SKM-1 treated with dmso at 0.1 percent for 144 hours (cell line): ENCODE results near the gene KIF1B.

Source experiments
- DNase-seq: peaks from one replicate; lab custom pipeline; 2025; ENCODE audit not compliant: unreplicated experiment; lab: John Stamatoyannopoulos, UW

Gene KIF1B

GRCh38 chr1:10209905-10210810 lies at the start of gene KIF1B:
Gene KIF1B, plus strand, starts transcription at chr1:10210570. Its CDS starts 21,759 bp downstream, at chr1:10232329.
- DNase-seq: peak; percentile 97

GRCh38 chr1:10160907-10161490 lies 49.4 kb upstream of the KIF1B start:
- no peak for DNase-seq

GRCh38 chr1:10161541-10162290 lies 48.7 kb upstream of the KIF1B start:
- no peak for DNase-seq

GRCh38 chr1:10168912-10169514 lies 41.4 kb upstream of the KIF1B start:
- no peak for DNase-seq

- no peak for DNase-seq
These were observed 40.2 kb upstream of the KIF1B start for GRCh38 chr1:10170239-10170574.

GRCh38 chr1:10171105-10171767 lies 39.1 kb upstream of the KIF1B start:
- DNase-seq: no peak

GRCh38 chr1:10171995-10172669 lies 38.2 kb upstream of the KIF1B start:
- no peak for DNase-seq

GRCh38 chr1:10173582-10173981 lies 36.8 kb upstream of the KIF1B start:
- DNase-seq: no peak

- DNase-seq: no peak
These were observed 32.5 kb upstream of the KIF1B start for GRCh38 chr1:10177876-10178275.

- DNase-seq: no peak
These were observed 31.6 kb upstream of the KIF1B start for GRCh38 chr1:10178597-10179405.

GRCh38 chr1:10179406-10180091 lies 30.8 kb upstream of the KIF1B start:
- DNase-seq: no peak

- no peak for DNase-seq
These were observed 29.2 kb upstream of the KIF1B start for GRCh38 chr1:10181154-10181553.

- DNase-seq: peak; percentile 5
These were observed 24.6 kb upstream of the KIF1B start for GRCh38 chr1:10185759-10186158.

GRCh38 chr1:10186331-10187025 lies 23.9 kb upstream of the KIF1B start:
- no peak for DNase-seq

GRCh38 chr1:10187026-10187334 lies 23.4 kb upstream of the KIF1B start:
- no peak for DNase-seq

GRCh38 chr1:10188133-10188650 lies 22.2 kb upstream of the KIF1B start:
- peak; percentile 51 for DNase-seq

- DNase-seq: no peak
These were observed 20.7 kb upstream of the KIF1B start for GRCh38 chr1:10189659-10190058.

- DNase-seq: no peak
These were observed 18.1 kb upstream of the KIF1B start for GRCh38 chr1:10192263-10192662.
